Endothelial cell of umbilical vein (primary cell): ENCODE results near the gene PARVA. TPM values are rescaled to one million over a fixed set of nuclear protein-coding genes. Genes with fewer than 3 reads are reported as not detected.

ENCODE experiments used
- BruUV-seq: library from RNA; stranded (reverse); fragments of 400-500 nt; replicated peaks from 2 replicates; lab custom pipeline; 2021; lab: Mats Ljungman, UMichigan
- CTCF ChIA-PET: fragments of 300-600, 350-600 bp; sonication (Branson Sonifier 250); formaldehyde crosslinking; loops from one replicate; lab custom pipeline; 2021; ENCODE audit warnings: antibody characterized with exemption, inconsistent platforms; lab: Charles Lee
- POLR2A ChIA-PET: fragments of 300-600, 350-600 bp; sonication (Branson Sonifier 250); formaldehyde crosslinking; loops from one replicate; lab custom pipeline; 2021; ENCODE audit warnings: antibody characterized with exemption, inconsistent platforms; lab: Charles Lee
- DNase-seq: peaks from one replicate; pipeline ENCODE4 v3.0.0-alpha.2; 2011; ENCODE audit warnings: low read depth, low spot score
- FAIRE-seq: peaks from 2 replicates; lab custom pipeline; 2011; peaks lifted over from hg19 to GRCh38; lab: Jason Lieb, UNC
- H2AFZ ChIP-seq: 2 replicates; pipeline ENCODE4 v1.6.0; 2012; ENCODE audit warnings: low read depth, low read length, control low read depth, inconsistent platforms
- H3K27ac ChIP-seq: 2 replicates; pipeline ENCODE4 v1.5.1; 2011; ENCODE audit warnings: low read depth, mild to moderate bottlenecking, control low read depth, low read length, moderate library complexity; ENCODE audit not compliant: insufficient read depth
- H3K27me3 ChIP-seq, 2 experiments: 2 replicates each; pipeline versions ENCODE4 v1.6.0 to v1.6.1; 2011; ENCODE audit warnings: low read length in 2 of 2, mixed read lengths in 1 of 2; ENCODE audit not compliant: control insufficient read depth in 2 of 2, insufficient read depth in 2 of 2
- H3K36me3 ChIP-seq, 2 experiments: 2 replicates in 1 of 2; 3 replicates in 1 of 2; pipeline ENCODE4 v1.5.1; 2011; ENCODE audit warnings: low read length in 2 of 2, mild to moderate bottlenecking in 1 of 2, moderate library complexity in 1 of 2; ENCODE audit not compliant: control insufficient read depth in 2 of 2, insufficient read depth in 2 of 2; ENCODE audit errors: extremely low read depth in 1 of 2
- H3K4me1 ChIP-seq: 3 replicates; pipeline ENCODE4 v1.5.1; 2011; ENCODE audit warnings: mild to moderate bottlenecking, low read length; ENCODE audit not compliant: control insufficient read depth, insufficient read depth; ENCODE audit errors: extremely low read depth
- H3K4me2 ChIP-seq: 2 replicates; pipeline ENCODE4 v1.6.1; 2011; ENCODE audit warnings: low read length, control low read depth, mixed read lengths; ENCODE audit not compliant: insufficient read depth
- H3K4me3 ChIP-seq, 3 experiments: fragments of 200-600 bp in 1 of 3; sonication (generic), shearing (Covaris generic) in 1 of 3; replicated peaks in 1 of 3; 2 replicates each; pipeline ENCODE4 v1.5.1; 2011 to 2016; ENCODE audit warnings: control low read depth in 3 of 3, low read length in 3 of 3, mild to moderate bottlenecking in 2 of 3, inconsistent platforms in 1 of 3, low read depth in 1 of 3, moderate library complexity in 1 of 3; ENCODE audit not compliant: insufficient read depth in 1 of 3
- H3K79me2 ChIP-seq: 2 replicates; pipeline ENCODE4 v1.6.0; 2012; ENCODE audit warnings: low read length, inconsistent platforms; ENCODE audit not compliant: control insufficient read depth, insufficient read depth
- H3K9ac ChIP-seq: replicated peaks from 2 replicates; pipeline ENCODE3; 2011; ENCODE audit warnings: low read length, control low read depth; ENCODE audit not compliant: insufficient read depth; ENCODE audit errors: extremely low read depth
- H3K9me1 ChIP-seq: replicated peaks from 3 replicates; pipeline ENCODE4 v1.6.0; 2011; ENCODE audit warnings: mild to moderate bottlenecking, low read length; ENCODE audit not compliant: control insufficient read depth, insufficient read depth; ENCODE audit errors: extremely low read depth
- H3K9me3 ChIP-seq: replicated peaks from 2 replicates; pipeline ENCODE4 v1.5.1; 2012; ENCODE audit warnings: low read length, inconsistent platforms; ENCODE audit not compliant: control insufficient read depth, insufficient read depth
- H4K20me1 ChIP-seq: replicated peaks from 2 replicates; pipeline ENCODE3; 2011; ENCODE audit warnings: mild to moderate bottlenecking, low read length; ENCODE audit not compliant: control insufficient read depth, insufficient read depth; ENCODE audit errors: extremely low read depth
- EZH2 ChIP-seq: IDR thresholded peaks from 2 replicates; pipeline ENCODE4 v1.6.1; 2012; ENCODE audit warnings: borderline replicate concordance, low read depth, mild to moderate bottlenecking, moderate library complexity, low read length, inconsistent platforms; ENCODE audit not compliant: severe bottlenecking
- FOS ChIP-seq: IDR thresholded peaks from 2 replicates; pipeline ENCODE4 v1.6.1; 2011; ENCODE audit warnings: mild to moderate bottlenecking, low read length, moderate library complexity, borderline replicate concordance; ENCODE audit not compliant: insufficient read depth
- GATA2 ChIP-seq: IDR thresholded peaks from 2 replicates; pipeline ENCODE4 v1.7.0; 2011; ENCODE audit warnings: low read depth, mild to moderate bottlenecking, moderate library complexity, mixed read lengths, low read length; ENCODE audit not compliant: insufficient read length, insufficient read depth
- JUN ChIP-seq: IDR thresholded peaks from 2 replicates; pipeline ENCODE4 v1.6.1; 2011; ENCODE audit warnings: borderline replicate concordance, low read depth; ENCODE audit not compliant: insufficient read length, insufficient read depth
- MYC ChIP-seq: IDR thresholded peaks from one replicate; pipeline ENCODE4 v1.6.1; 2011; ENCODE audit warnings: mild to moderate bottlenecking, low read depth, low read length
- POLR2A ChIP-seq: IDR thresholded peaks from 2 replicates; pipeline ENCODE4 v1.6.1; 2012; ENCODE audit warnings: low read depth, mild to moderate bottlenecking, control low read depth, low read length
- POLR2AphosphoS5 ChIP-seq: IDR thresholded peaks from 2 replicates; pipeline ENCODE4 v1.6.1; 2012; ENCODE audit warnings: low read depth, mild to moderate bottlenecking, control low read depth, low read length, moderate library complexity; ENCODE audit not compliant: insufficient read depth
- dilution Hi-C: fragments of 300-500 bp; cut with MboI; formaldehyde crosslinking; loops from one replicate; pipeline ENCODE4 v1.15.0; 2019; ENCODE audit warnings: low sequenced_read_pairs; ENCODE audit not compliant: extremely low pct_ligation_motif_present
- intact Hi-C: fragments of 100-400 bp; cut with micrococcal nuclease; formaldehyde crosslinking; loops from one replicate; pipeline ENCODE4 v1.10.0; 2022
- polyA plus RNA-seq, 4 experiments: library from polyadenylated mRNA; depleted of rRNA in 3 of 4; stranded (reverse) in 3 of 4; unstranded in 1 of 4; fragments of >200 nt; gene quantifications; 2 replicates each; pipeline versions ENCODE4 v1.2.1 to v1.2.3, GENCODE V29; 2011 to 2012; ENCODE audit warnings: missing spikeins in 1 of 4
- total RNA-seq: library from RNA; stranded (reverse); gene quantifications from 2 replicates; pipeline ENCODE4 v1.2.3, GENCODE V29; 2021
- TF ChIP-seq, protein P1 (sequence below): IDR thresholded peaks from 2 replicates; pipeline ENCODE4 v1.6.1; 2011; ENCODE audit not compliant: insufficient read depth, insufficient read length
- TF ChIP-seq, protein P2 (sequence below), 2 donors: IDR thresholded peaks; 1 replicate in 1 of 2; 2 replicates in 1 of 2; pipeline ENCODE4 v1.5.1; 2011; ENCODE audit warnings: low read length in 2 of 2, mild to moderate bottlenecking in 2 of 2, moderate library complexity in 2 of 2, control low read depth in 1 of 2, inconsistent platforms in 1 of 2, low read depth in 1 of 2; ENCODE audit not compliant: insufficient read depth in 1 of 2; ENCODE audit errors: extremely low read depth in 1 of 2

PARVA gene
- total and polyA plus RNA-seq, 2 donors (not counting 3 experiments of a cell fraction or from before 2014, with no cell fraction given), result 40.6 to 104 TPM

DNA sequence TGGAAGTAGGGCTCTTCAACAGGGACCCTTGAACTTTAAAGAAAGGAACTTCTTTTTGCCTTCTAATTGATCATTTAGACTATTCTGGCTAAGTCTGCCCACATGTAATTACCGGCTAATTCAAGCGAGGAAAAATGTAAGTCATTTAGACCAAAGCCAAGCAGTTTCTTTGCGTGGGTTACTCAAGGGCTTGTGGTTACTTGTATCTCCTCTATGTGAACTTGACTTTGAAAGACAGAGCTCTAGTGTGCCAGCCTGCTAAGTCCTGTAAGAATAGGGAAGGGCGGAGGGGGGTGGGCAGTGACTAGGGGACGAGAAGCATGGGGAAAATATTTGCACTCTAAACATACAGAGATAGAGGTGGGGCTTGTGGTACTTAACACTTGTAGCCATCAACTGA is 151.7 kb downstream of the PARVA start:
- Histone ChIP-seq H3K36me3 (peaks cover 4 to 11% of the 10 kb centered on the region in 2 experiments), H4K20me1 (no peaks in the 10 kb centered on the region), H3K79me2 (no peaks in the 10 kb centered on the region), H3K4me1 (no peaks in the 10 kb centered on the region), H3K9me3 (no peaks in the 10 kb centered on the region), H3K9ac (no peak overlapping the region), H3K27ac (no peak overlapping the region), H3K4me3 (no peak overlapping the region), H3K4me2 (no peak overlapping the region), H3K9me1 (no peaks in the 10 kb centered on the region), H2AFZ (no peak overlapping the region), H3K27me3 (no peaks in the 10 kb centered on the region)
- ChIA-PET CTCF (no interaction called here), POLR2A (no interaction called here)
- DNase-seq, result no peak
- dilution Hi-C loops, result no loop called here
- no peak for FAIRE-seq
- intact Hi-C loops, result no loop called here
- no TSS peak for BruUV-seq
- TF ChIP-seq, protein P1, sequence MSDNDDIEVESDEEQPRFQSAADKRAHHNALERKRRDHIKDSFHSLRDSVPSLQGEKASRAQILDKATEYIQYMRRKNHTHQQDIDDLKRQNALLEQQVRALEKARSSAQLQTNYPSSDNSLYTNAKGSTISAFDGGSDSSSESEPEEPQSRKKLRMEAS, result no peak
- no peak for TF ChIP-seq MYC
- no peak for TF ChIP-seq JUN
- no peak for TF ChIP-seq GATA2
- TF ChIP-seq EZH2, result no peak
- no peak for TF ChIP-seq POLR2AphosphoS5
- no peak for TF ChIP-seq FOS
- TF ChIP-seq, protein P2, sequence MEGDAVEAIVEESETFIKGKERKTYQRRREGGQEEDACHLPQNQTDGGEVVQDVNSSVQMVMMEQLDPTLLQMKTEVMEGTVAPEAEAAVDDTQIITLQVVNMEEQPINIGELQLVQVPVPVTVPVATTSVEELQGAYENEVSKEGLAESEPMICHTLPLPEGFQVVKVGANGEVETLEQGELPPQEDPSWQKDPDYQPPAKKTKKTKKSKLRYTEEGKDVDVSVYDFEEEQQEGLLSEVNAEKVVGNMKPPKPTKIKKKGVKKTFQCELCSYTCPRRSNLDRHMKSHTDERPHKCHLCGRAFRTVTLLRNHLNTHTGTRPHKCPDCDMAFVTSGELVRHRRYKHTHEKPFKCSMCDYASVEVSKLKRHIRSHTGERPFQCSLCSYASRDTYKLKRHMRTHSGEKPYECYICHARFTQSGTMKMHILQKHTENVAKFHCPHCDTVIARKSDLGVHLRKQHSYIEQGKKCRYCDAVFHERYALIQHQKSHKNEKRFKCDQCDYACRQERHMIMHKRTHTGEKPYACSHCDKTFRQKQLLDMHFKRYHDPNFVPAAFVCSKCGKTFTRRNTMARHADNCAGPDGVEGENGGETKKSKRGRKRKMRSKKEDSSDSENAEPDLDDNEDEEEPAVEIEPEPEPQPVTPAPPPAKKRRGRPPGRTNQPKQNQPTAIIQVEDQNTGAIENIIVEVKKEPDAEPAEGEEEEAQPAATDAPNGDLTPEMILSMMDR (IDR thresholded peaks at IDR 0.05; ENCODE audit: extremely low read depth in 1 of 2, insufficient read depth in 1 of 2, low read depth in 1 of 2, low read length in 2 of 2), result no peak
- no peak for TF ChIP-seq POLR2A
